Nephron (organoid): ENCODE measurements around the gene CAMK2G.

Experiments used
- H3K27ac Mint-ChIP-seq, 3 experiments: 2 replicates each; pipeline ENCODE4 v1.8.0; 2020; ENCODE audit warnings: mixed read lengths in 3 of 3, mild to moderate bottlenecking in 2 of 3, moderate library complexity in 1 of 3
- H3K27me3 Mint-ChIP-seq: 2 replicates; pipeline ENCODE4 v1.8.0; 2021; ENCODE audit warnings: low read depth, mild to moderate bottlenecking, moderate library complexity, mixed read lengths
- H3K36me3 Mint-ChIP-seq: 2 replicates; pipeline ENCODE4 v1.8.0; 2020; ENCODE audit warnings: low read depth, mixed read lengths
- H3K4me1 Mint-ChIP-seq: 2 replicates; pipeline ENCODE4 v1.8.0; 2020; ENCODE audit warnings: mixed read lengths
- H3K4me3 Mint-ChIP-seq, 3 experiments: 2 replicates each; pipeline ENCODE4 v1.8.0; 2020; ENCODE audit warnings: mild to moderate bottlenecking in 3 of 3, mixed read lengths in 3 of 3, moderate library complexity in 2 of 3
- H3K9me3 Mint-ChIP-seq: 2 replicates; pipeline ENCODE4 v1.8.0; 2020; ENCODE audit warnings: mixed read lengths
- CTCF ChIP-seq, 3 experiments: fragments of 200-600 bp; sonication (generic); IDR thresholded peaks; one replicate each; pipeline ENCODE4 v1.5.0; 2021; ENCODE audit warnings: antibody characterized with exemption in 3 of 3; ENCODE audit not compliant: unreplicated experiment in 3 of 3

CAMK2G gene

GRCh38 chr10:73864229-73864628, 10.1 kb downstream of the CAMK2G start:
- no peak overlapping the region for H3K4me3 Mint-ChIP-seq
- H3K36me3 Mint-ChIP-seq = peaks cover 18% of the 10 kb centered on the region
- no peak for TF ChIP-seq CTCF (IDR thresholded peaks at IDR 0.05; ENCODE audit: unreplicated experiment in 3 of 3)
- H3K27ac Mint-ChIP-seq = no peak overlapping the region
- peaks cover 12% of the 10 kb centered on the region for H3K4me1 Mint-ChIP-seq
- no peaks in the 10 kb centered on the region for H3K9me3 Mint-ChIP-seq
- no peaks in the 10 kb centered on the region for H3K27me3 Mint-ChIP-seq

- Mint-ChIP-seq H3K9me3 (no peaks in the 10 kb centered on the region), H3K4me3 (no peak overlapping the region), H3K27me3 (no peaks in the 10 kb centered on the region), H3K36me3 (peaks cover 25% of the 10 kb centered on the region), H3K4me1 (peaks cover 12% of the 10 kb centered on the region), H3K27ac (no peak overlapping the region)
- no peak for TF ChIP-seq CTCF (IDR thresholded peaks at IDR 0.05; ENCODE audit: unreplicated experiment in 3 of 3)
These were observed 11.1 kb downstream of the CAMK2G start for GRCh38 chr10:73863039-73863817.

- H3K27ac Mint-ChIP-seq = no peak overlapping the region
- no peaks in the 10 kb centered on the region for H3K9me3 Mint-ChIP-seq
- no peak for TF ChIP-seq CTCF (IDR thresholded peaks at IDR 0.05; ENCODE audit: unreplicated experiment in 3 of 3)
- peaks cover 6% of the 10 kb centered on the region for H3K4me1 Mint-ChIP-seq
- H3K4me3 Mint-ChIP-seq = no peak overlapping the region
- peaks cover 35% of the 10 kb centered on the region for H3K36me3 Mint-ChIP-seq
- no peaks in the 10 kb centered on the region for H3K27me3 Mint-ChIP-seq
These were observed 12.3 kb downstream of the CAMK2G start for GRCh38 chr10:73862011-73862410.

- H3K27me3 Mint-ChIP-seq = no peaks in the 10 kb centered on the region
- H3K27ac Mint-ChIP-seq = no peak overlapping the region
These were observed 14.4 kb downstream of the CAMK2G start for GRCh38 chr10:73859784-73860491.

GRCh38 chr10:73859428-73859783, 14.9 kb downstream of the CAMK2G start:
- Mint-ChIP-seq H3K27ac (no peak overlapping the region), H3K9me3 (no peaks in the 10 kb centered on the region), H3K4me1 (no peaks in the 10 kb centered on the region), H3K4me3 (no peak overlapping the region), H3K36me3 (peaks cover 31% of the 10 kb centered on the region), H3K27me3 (no peaks in the 10 kb centered on the region)
- no peak for TF ChIP-seq CTCF (IDR thresholded peaks at IDR 0.05; ENCODE audit: unreplicated experiment in 3 of 3)

More at GRCh38 chr10:73859784-73860491, 14.4 kb downstream of the CAMK2G start:
- TF ChIP-seq CTCF (IDR thresholded peaks at IDR 0.05; ENCODE audit: unreplicated experiment in 3 of 3) = no peak
- Mint-ChIP-seq H3K4me3 (no peak overlapping the region), H3K4me1 (no peaks in the 10 kb centered on the region), H3K36me3 (peaks cover 32% of the 10 kb centered on the region), H3K9me3 (no peaks in the 10 kb centered on the region)
